ENCODE results near the gene SRGAP2B.
"Not testable (repeated sequence)": the region's sequence is repeated elsewhere in the genome, so short reads cannot be mapped to it uniquely, and the experiment has no call there.

Gene SRGAP2B

DNA sequence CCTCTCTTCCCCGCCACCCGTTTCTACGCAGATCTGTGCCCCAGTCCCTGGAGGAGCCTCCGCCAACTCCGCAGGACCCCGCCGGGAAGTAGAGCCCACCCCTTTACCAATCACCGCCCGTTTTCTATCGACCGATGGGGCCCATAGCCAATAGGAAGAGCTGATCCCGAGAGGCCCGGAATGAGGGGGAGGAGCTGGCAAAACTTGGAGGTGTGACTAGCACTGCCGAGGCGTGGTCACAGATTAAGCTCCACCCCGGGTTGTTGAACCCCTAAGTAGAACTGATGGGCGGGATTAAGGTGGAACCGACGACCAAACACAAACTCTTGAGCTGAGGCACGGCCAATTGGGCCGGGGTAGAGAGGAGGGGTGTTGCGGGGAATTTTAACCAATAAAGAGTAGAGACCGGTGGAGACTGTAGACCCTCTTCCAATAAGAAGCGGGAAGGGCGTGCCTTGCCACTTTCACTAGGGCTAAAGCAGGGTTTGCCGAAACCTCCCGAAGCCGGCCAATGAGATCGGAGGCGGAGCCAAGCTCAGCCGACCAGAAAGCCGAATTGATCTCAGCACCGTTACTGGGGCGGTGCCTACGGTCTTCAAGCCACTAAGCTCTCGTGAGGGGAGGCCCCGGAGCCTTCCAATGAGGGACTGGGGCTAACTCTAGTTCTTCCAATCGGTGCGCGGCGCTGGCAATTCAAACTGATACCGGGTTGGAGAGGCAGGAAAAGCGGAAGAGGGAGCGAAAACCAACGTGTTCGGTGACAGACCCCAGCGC lies at the start of gene SRGAP2B, which contains the start of gene FAM72D:
SRGAP2B (minus strand) TSS at position 45 of the 774 bp plus-strand sequence. CDS start 2,427 bp downstream, outside the sequence.
FAM72D (plus strand) TSS at position 691 of the 774 bp plus-strand sequence. CDS start 874 bp downstream, outside the sequence.
- not testable (repeated sequence) for DNase-seq (ENCODE audit: low read depth, low spot score)

DNA sequence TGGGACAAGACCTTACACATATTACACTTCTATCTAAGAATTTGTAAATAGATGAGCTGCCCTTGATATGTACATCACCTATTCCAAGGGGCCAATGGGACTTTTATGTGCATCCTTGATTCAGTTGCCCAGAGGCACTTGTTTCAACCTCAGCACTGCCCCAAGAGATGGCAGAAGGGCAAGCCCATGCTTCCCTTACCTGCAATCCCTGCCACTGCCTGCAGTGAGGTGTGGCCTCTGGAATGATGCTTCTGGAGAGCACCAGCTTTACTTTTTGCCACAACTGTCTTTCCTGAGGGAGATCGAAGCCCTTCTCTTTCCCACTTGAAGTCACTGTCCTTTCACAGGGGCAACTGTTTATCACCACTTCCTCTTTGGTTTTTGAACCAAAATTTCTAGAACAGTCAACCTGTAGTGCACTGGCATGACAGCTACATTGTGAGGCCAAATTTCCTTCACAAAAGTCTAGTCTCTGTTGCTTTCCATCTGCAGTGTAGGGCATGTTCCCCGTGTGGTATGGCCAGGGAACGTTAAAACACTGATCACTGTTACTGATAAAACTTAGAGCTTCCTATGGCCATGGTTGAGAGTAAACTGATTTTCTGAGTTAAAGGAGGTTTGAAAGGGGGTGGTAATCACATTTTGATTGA lies 49.3 kb upstream of the SRGAP2B start:
- DNase-seq (ENCODE audit: low read depth, low spot score): not testable (repeated sequence)

DNA sequence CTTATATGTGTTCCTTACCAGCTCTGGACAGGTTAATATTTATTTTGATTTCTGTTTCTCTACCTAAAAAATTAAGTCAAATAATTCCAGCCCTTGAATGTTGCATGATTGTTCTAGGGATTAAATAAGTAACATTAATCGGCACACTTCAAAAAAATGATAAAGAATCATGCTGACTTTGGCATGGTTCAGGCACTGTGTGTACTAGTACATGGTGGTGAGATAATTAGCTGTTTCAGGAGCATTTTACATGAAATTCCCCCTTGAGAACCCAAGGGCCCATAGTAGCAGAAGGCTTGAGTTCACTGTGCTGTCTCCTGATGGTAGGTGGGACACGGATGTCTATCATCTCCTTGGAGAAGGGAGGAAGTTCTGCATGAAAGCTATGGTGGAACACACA lies 45.4 kb upstream of the SRGAP2B start:
- DNase-seq (ENCODE audit: low read depth, low spot score): not testable (repeated sequence)

DNA sequence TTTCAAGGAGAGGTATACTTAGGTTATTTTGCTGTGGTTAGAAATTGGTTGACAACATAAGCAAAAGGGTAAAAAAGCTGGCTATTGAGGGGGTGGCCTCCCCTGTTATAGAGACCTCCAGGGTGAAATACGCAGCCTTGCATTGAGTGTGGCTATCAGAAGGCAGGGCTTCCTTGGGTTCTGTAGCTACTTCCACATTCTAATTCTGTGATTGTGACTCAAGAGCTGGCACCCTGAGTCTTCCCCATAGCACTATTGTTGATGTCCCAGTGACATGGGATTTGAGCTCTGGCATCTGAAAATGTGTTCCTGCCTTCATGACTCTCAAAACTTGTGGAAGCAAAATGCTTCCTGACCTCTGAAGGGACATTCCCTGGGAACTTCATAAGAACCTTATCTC lies 39.3 kb upstream of the SRGAP2B start:
- not testable (repeated sequence) for DNase-seq (ENCODE audit: low read depth, low spot score)

DNA sequence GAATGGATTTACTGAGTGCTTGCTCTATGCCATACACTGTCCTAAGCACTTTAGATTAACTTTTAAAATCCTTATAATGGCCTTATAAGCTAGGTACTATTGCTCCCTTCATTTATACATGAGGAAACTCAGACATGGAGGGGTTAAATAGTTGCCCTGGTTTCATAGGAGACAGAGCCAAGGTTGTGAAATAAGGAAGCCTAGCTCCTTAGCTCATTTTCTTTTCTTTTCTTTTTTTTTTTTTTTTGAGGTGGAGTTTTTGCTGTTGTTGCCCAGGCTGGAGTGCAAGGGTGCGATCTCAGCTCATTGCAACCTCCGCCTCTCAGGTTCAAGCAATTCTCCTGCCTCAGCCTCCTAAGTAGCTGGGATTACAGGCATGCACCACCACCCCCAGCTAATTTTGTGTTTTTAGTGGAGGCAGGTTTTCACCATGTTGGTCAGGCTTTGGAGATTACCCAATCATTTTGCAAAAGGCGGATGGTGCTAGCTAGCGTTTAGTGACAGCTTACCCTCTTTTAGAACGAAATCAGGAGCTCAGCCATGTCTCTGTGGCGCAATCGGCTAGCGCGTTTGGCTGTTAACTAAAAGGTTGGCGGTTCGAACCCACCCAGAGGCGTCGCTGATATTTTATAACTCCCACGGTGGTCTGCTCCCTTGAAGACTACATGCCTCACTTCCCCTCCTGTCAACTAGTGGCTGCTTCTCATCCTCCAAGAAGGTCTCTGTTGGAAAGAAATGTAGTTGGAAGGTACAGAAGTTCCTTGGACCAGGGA lies 33.8 kb upstream of the SRGAP2B start:
- DNase-seq (ENCODE audit: low read depth, low spot score): not testable (repeated sequence)

DNA sequence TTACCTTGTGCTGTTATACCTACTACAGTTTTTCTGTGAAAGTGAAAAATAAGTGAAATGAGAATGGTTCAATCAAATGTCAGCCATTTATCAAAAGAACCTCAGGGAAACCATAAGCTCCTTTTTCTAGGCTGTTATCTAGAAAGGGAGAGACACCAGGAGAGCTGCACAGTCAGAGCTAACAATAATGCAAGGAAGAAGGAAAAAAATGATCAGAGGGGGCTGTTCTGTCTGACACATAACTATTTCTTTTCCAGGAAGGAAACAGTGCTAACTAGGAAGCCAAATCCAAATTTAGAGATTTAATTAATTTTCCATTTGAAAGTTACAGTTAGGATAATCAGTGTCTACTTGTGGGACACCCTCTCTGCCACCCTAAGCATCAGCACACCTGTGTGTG lies 32.0 kb upstream of the SRGAP2B start:
- DNase-seq (ENCODE audit: low read depth, low spot score): not testable (repeated sequence)

DNA sequence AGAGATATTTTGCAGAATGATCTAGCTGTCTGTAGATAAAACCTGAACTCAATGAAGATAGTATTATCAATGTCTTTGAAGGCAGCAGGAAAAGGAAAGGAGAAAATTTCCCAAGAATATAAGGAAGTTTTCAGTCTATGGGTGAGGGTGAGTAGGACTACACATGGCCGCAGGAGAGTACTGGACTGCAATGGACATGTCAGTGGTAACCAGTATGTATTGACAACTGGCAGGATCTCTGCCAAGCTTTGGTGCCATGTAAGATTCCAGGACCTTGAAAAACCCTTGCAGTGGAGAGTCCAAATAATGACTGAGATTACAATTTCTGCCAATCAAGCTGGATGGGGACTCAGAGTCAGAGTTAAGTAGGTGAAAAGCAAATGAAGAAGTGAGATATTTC lies 30.0 kb upstream of the SRGAP2B start:
- DNase-seq (ENCODE audit: low read depth, low spot score): not testable (repeated sequence)

DNA sequence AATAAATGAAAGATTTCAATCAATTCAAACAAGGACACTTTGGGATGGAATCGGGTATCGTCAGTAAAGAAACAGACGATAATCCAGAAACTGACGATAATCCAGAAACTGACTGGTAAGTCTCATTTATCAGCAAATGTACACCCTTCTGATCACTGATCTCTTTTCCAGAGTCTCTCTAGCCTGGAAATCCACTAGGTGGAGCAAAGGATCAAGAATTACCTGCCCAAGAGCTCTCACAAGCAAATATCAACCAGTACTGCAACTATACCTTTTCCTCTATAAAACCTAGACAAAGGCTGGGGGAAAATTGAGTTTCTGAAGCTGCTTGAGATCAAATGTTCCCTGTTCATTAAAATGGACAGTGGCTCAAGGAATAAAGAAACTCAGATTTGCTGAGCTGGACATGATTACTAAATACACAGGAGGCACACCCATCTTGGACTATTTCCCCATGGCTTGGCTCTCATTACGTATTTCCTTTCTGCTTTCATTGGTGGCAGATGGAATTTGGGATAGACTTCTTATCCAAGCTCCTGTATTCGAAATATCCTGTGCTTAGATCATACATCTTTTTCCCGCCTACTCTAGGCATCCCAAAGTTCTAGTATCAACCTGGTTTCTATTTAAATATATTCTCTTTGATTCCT lies 29.0 kb upstream of the SRGAP2B start:
- DNase-seq (ENCODE audit: low read depth, low spot score): not testable (repeated sequence)

DNA sequence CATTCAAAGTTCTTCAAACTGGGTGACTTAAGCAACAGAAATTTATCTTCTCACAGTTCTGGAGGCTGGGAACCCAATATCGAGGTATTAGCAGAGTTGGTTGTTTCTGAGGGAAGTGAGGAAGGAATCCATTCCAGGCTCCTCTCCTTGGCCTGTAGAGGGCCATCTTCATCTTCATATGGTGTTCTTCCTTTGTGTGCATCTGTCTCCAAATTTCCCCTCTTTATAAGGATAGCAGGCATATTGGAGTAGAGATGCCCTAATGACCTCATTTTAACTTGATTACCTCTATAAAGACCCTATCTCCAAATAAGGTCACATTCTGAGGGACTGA lies 27.9 kb upstream of the SRGAP2B start:
- DNase-seq (ENCODE audit: low read depth, low spot score): not testable (repeated sequence)

DNA sequence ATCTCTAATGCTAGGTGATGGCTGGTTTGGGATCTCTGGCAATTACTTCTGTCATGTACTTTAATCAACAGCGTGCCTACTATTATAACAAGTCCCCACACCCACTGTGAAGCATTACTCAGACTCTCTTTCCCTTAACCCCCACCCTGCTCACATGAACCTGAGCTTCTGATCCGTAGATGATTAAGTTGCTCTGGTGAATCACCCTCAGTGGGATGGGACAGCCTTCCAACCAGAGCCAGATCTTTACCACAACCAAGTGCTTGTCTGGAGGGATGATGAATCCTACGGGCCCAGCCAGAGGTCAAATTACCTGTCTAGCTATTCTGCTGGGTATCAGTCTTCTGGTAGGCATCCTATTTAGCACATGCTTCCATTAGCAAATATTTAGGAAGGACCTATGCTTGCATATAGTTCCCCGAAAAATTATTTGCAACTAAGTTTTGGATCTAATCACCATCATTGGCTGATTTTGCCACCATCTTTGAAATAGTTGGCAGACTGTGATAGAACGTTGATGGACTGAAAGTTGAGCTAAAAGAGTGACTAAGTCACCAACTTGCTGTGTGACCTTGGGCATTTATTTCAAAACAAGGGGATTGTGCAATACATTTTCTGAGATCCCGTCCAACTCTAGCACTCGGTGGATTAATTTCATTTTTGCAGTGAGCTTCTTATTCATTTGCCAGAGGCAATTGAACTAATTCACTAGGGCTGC lies 27.4 kb upstream of the SRGAP2B start:
- not testable (repeated sequence) for DNase-seq (ENCODE audit: low read depth, low spot score)

DNA sequence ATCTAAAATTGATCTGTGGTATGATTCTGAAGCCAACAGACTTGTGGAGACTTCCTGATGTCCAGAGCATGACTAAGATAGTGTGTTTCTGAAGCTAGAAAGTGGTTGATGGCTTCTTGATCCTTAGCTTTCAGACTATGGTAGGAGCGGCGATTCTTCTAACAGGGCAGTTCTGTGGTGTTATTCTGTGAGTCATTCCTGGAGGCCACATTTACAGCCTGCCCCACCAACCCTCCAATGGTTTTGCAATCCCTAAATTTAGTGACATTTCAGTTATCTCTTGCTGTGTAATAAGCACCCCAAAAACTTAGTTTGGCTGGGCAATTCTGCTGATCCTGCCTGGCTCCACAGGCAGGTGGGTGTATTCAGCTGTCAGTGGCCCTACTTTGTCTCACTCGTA lies 24.7 kb upstream of the SRGAP2B start:
- not testable (repeated sequence) for DNase-seq (ENCODE audit: low read depth, low spot score)

DNA sequence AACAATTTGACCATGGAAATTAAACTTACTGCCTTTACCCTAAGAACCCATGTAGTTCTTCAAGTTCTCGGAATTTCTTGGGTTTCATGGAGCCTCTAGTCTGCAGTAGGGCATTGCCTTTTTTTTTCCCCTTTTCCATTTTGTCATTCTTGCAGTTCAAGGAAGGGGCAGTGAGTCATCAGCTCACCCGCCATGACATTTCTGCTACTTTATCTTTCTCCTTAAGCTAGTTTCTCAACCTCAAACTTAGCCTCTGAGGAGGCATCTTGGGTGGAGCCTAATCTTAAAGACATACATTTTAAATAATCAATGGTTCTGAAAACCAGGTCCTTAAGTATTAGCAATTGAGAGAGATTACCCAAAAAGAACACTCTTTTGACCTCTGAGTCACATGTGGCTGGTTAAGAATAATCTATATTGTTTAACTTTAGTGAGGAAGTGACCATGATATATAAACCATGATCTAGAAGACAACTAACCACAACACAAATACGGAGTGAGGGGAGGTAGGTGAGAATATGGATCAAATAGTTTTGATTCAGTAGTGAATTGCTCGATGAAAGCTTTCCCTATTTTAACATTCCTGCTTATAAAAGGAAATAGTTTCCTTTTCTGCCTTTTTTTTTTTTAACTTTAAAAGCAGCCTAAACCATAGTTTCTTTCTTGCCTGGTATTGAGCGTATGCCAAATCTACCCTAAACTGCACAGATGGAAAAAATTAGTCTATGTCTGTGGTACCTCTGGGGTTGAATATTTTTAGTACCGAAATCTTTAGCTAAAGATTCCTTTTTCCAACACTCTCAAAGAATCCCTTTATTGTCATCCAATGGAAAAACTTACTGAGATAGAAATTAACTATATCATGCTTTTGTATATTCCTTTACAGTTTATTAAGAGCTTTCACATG lies 20.7 kb upstream of the SRGAP2B start:
- not testable (repeated sequence) for DNase-seq (ENCODE audit: low read depth, low spot score)

DNA sequence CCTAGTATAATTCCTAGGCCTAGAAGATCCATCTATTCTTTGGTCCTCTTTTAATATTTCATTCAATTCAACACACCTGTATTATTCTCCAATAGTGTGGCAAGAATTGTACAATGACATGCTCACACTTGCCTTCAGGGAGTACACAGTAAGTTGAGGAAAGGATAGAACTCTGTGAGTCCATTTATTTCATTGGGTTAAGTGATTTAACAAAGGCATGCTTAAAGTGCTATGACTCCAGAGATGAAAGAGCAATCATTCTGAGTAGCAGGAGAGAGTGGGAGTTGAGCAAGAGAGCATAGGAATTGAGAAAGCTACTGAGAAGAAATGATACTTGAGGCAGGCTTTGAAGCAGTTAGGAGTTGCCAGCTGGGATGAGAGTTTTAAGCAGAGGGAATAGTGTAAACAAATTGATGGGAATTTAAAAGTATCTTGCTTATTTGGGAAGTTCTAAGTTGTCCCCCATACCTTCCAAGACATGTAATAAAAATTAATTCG lies 19.5 kb upstream of the SRGAP2B start:
- DNase-seq (ENCODE audit: low read depth, low spot score): not testable (repeated sequence)

DNA sequence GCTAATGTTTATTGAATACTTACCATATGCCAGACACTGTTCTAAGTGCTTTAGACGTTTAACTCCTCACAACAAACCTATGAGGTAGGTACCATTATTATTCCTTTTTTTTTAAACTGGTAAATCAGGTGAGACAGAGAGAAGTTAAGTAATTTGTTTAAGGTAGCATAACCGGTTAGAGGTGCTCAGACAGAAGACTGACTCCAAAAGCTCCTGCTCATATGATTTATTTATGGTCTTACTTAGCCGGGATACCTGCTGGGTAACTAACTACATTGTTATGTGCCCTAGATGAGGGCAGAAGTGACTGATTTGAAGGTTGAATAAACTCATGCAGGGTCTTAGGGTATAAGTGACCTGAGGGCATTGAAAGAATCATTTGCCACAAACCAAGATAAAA lies 17.6 kb upstream of the SRGAP2B start:
- DNase-seq (ENCODE audit: low read depth, low spot score): not testable (repeated sequence)

DNA sequence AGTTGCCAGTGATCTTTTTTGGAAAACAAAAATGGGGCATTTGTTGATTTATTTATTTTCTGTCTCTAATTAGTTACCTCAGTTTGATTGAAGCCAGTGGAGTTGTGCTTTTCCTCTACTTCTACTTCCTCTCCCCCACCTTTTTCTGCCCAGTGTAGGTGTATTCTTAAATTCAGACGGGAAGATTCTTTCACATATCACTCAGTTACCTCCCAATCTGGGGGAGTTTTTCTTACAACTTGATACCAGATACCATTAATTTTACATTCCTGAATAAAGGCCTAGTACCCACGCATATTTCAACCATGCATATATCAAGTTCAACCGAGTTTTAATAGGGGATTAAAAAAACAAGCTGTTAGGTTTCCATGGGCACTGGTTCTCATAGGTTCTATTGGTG lies 16.5 kb upstream of the SRGAP2B start:
- not testable (repeated sequence) for DNase-seq (ENCODE audit: low read depth, low spot score)

DNA sequence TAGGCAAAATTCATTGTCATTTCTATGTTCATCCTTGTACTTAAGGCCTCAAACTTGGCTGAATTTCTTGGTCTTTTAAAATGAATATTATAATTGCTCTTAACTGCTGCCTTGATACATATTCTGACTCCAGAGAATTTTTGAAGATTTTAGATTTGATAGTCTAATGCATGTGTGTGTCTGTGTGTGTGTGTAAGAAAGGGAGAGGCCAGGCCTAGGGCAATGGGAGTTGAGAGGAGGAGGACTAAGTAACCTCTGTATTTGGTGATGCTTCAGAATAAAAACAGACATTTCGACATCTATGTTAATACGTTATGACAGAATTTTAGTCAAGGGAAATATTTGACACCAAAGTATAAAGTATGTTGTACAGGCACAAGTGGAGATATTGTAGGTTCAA lies 8.2 kb upstream of the SRGAP2B start:
- DNase-seq (ENCODE audit: low read depth, low spot score): not testable (repeated sequence)

DNA sequence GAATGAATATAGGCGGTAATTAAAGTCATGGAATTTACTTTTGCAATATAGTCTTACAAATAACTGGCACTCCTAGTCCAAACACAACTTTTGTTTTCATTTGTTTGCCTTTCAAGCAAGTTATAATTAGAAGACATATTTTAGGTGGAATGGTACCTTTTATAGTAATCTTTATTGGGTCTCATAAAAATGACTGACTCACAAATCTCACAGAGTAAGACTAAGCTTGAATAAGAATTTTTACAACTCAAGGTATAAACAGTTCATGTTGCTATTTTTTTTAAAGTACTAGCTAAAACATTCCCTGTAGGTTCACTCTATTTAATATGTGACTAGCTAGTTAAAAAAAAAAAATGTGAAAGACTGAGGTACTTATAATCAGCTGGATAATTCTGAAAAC lies 6.6 kb upstream of the SRGAP2B start:
- DNase-seq (ENCODE audit: low read depth, low spot score): not testable (repeated sequence)

DNA sequence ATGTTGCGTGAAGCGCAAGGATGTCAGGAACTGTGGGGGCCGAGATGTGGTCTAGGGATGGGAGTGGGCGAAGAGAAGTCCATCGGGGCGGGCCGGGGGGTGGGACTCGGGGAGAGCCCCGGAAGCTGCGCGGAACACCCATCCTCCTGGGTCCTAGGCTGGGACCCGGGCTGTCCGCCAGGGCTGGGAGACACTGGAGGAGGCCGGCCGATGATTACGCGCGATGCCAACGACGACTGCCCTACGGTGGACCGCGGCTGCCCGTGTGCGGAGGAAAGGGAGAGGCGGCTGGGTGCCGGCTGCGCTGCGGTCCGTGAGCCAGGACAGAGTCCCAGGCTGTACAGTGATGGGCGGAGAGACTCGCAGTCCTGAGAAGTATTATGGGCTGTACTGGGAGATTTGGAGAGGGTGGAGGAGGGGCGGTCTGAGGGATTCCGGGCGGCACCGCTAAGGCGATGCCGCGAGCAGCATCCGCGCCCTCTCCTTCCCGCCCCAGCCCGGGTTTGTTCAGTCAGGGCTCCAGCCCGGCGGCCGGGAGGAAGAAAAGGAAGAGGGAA lies 395 bp downstream of the SRGAP2B start:
- DNase-seq (ENCODE audit: low read depth, low spot score): not testable (repeated sequence)

DNA sequence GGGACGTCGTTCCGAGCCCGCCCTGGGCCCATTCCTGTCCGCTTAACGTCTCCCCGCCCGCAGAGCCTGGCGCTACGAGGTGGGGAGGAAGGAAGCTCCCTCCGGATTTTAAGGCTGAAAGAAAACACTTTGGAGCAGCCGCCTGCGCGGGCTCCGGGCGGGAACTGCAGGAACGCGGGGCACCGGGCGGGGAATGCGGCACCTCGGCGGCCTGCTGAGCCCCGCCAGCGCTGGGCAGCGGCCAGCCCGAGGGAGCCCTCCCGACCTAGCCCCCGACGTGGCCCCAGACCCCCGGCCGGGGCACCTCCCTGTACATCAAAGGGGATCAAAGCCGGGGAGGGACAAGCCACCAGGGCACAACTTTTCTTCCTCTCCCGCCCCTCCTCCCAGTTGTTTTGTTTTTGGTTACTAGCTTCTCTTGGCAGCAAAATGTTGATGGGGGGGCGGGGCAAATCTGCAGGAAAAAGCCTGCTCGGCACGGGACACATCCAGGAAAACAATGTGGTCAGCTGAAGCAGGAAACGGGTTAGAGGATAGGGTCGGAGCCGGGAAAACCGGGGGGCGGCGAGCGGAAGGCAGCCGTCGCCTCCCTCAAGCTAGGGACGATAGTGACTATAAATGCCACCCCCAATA lies 1.5 kb downstream of the SRGAP2B start:
- DNase-seq (ENCODE audit: low read depth, low spot score): not testable (repeated sequence)

All from activated CD4-positive, CD25-positive, alpha-beta regulatory T cell treated with anti-CD3 and anti-CD28 coated beads, Interleukin-2, amount 50 U/mL, for 16 hours (primary cell).